ENCODE results near the gene NDUFAF3.

The NDUFAF3 gene

DNA sequence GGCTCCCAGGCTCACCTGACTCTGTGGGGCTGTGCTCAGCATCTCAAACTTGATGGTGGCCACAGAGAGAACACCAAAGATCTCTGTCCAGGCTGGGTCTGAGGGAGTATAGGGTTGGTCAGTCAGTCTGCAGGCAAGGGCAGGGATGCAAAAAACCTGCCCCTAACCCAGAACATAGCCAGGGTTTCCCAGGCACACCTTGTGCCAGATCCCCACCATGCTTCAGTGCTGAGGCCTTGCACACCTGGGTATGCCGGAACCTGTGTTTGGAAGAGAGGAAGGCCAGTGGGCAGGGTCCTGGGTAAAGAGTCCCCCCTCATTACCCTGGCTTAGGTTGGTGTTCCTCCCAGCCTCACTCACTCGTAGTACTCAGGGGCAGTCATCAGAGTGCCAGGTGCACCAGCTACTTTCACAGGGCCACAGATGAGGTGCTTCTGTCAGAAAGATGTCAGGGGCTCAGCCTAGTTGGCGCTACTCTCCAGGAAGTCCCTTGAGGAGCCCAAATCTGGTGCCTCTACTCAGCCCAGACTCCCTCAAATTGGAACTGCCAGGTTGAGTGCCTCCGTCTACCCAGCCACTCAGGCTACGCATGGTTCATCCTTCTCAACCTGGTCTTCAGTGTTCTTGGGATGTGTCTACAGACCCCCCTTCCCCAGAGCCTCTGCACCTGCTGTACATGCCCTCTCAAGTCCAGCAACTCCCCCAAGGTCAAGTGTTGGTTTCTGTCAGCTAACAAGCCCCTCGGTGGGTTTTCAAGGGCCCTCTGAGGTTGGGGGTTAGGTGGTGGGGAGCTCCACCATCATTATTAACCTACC, 5.3 kb upstream of the NDUFAF3 start:
- Histone ChIP-seq H3K4me1 (ENCODE audit: control insufficient read depth, insufficient read depth, low read length) (peaks cover 44% of the 10 kb centered on the region), H3K4me3 (ENCODE audit: low read length) (no peak overlapping the region), H3K9me3 (ENCODE audit: control insufficient read depth, low read length) (no peaks in the 10 kb centered on the region), H3K9ac (ENCODE audit: low read length) (no peak overlapping the region), H3K27me3 (ENCODE audit: control insufficient read depth, insufficient read depth, low read length) (no peaks in the 10 kb centered on the region), H3K36me3 (ENCODE audit: control insufficient read depth, insufficient read depth, low read length) (peaks cover 31% of the 10 kb centered on the region)

DNA sequence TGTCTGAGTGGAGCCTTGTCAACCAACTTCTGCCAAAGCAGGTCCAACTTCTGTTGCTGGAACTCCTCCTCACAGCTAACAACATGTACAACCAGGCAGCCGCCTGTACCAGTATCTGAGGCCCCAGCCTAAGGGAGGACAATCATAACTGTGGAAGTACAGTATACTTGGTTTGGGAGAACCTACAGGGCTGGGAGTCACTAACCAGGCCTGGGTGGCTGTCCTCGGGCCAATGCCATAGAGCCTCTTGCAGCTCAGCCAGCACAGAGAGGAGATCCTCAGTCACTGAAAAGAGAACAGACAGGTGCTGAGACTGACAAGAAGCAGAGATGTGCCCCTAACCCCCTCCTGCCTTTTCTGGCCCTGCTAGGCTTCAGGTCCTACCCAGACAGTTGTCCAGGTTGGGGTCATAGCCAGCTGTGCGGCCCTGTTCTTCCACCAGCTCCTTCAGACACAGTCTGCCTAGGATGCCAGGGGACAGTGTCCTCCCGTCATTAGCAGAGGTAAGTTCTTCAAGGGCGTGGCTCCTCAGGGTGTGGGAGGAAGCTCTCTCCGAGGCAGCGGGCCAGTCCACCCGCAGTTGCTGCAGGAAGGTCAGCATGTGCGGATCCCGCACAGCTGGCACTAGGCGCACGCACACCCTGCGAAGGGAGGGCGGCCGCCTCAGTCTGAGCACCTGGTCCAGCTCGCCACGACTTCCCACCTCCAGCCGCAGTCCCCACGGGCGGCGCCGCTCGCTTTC, 4.5 kb upstream of the NDUFAF3 start:
- Histone ChIP-seq H3K4me3 (ENCODE audit: low read length) (peak overlapping the region; percentile 56), H3K27me3 (ENCODE audit: control insufficient read depth, insufficient read depth, low read length) (no peaks in the 10 kb centered on the region), H3K36me3 (ENCODE audit: control insufficient read depth, insufficient read depth, low read length) (peaks cover 31% of the 10 kb centered on the region), H3K4me1 (ENCODE audit: control insufficient read depth, insufficient read depth, low read length) (peaks cover 44% of the 10 kb centered on the region), H3K9ac (ENCODE audit: low read length) (peak overlapping the region; percentile 82), H3K9me3 (ENCODE audit: control insufficient read depth, low read length) (no peaks in the 10 kb centered on the region)

- Histone ChIP-seq H3K27me3 (ENCODE audit: control insufficient read depth, insufficient read depth, low read length) (no peaks in the 10 kb centered on the region), H3K9ac (ENCODE audit: low read length) (peak within 1 kb of the TSS; percentile 82), H3K4me1 (ENCODE audit: control insufficient read depth, insufficient read depth, low read length) (peaks cover 41% of the 10 kb centered on the region)
Measured at GRCh38 chr3:49017971-49018706, 3.8 kb upstream of the NDUFAF3 start, which contains the start of gene DALRD3. Gene DALRD3, minus strand, starts transcription at chr3:49018580. Its CDS starts 16 bp downstream, at chr3:49018564.

DNA sequence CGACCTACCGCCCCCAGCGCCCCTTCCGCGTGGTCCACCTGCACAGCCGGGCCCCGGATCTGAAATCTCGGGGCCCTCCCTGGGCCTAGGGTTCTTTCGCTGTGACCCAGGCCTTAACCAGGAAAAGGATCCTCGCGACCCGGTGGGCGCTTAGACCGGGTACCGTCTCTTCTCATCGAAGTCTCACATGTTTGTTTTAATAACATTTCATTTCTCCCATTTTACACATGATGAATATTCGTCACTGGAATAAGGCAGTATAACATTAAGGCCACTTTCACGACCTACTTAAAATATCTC, 3.3 kb upstream of the NDUFAF3 start:
- Histone ChIP-seq H3K9me3 (ENCODE audit: control insufficient read depth, low read length) (no peaks in the 10 kb centered on the region), H3K9ac (ENCODE audit: low read length) (peak overlapping the region; percentile 82), H3K36me3 (ENCODE audit: control insufficient read depth, insufficient read depth, low read length) (peaks cover 18% of the 10 kb centered on the region), H3K4me3 (ENCODE audit: low read length) (peak overlapping the region; percentile 56), H3K4me1 (ENCODE audit: control insufficient read depth, insufficient read depth, low read length) (peaks cover 40% of the 10 kb centered on the region), H3K27me3 (ENCODE audit: control insufficient read depth, insufficient read depth, low read length) (no peaks in the 10 kb centered on the region)

More at GRCh38 chr3:49017971-49018706, 3.8 kb upstream of the NDUFAF3 start, which contains the start of gene DALRD3:
- no peaks in the 10 kb centered on the region for H3K9me3 ChIP-seq (ENCODE audit: control insufficient read depth, low read length)
- H3K36me3 ChIP-seq (ENCODE audit: control insufficient read depth, insufficient read depth, low read length): peaks cover 24% of the 10 kb centered on the region
- H3K4me3 ChIP-seq (ENCODE audit: low read length): peak within 1 kb of the TSS; percentile 56

GRCh38 chr3:49019941-49020329, 2.0 kb upstream of the NDUFAF3 start:
- Histone ChIP-seq H3K4me3 (ENCODE audit: low read length) (peak overlapping the region; percentile 67), H3K4me1 (ENCODE audit: control insufficient read depth, insufficient read depth, low read length) (peaks cover 38% of the 10 kb centered on the region), H3K9me3 (ENCODE audit: control insufficient read depth, low read length) (no peaks in the 10 kb centered on the region), H3K36me3 (ENCODE audit: control insufficient read depth, insufficient read depth, low read length) (peaks cover 21% of the 10 kb centered on the region), H3K9ac (ENCODE audit: low read length) (peak overlapping the region; percentile 97), H3K27me3 (ENCODE audit: control insufficient read depth, insufficient read depth, low read length) (no peaks in the 10 kb centered on the region)

DNA sequence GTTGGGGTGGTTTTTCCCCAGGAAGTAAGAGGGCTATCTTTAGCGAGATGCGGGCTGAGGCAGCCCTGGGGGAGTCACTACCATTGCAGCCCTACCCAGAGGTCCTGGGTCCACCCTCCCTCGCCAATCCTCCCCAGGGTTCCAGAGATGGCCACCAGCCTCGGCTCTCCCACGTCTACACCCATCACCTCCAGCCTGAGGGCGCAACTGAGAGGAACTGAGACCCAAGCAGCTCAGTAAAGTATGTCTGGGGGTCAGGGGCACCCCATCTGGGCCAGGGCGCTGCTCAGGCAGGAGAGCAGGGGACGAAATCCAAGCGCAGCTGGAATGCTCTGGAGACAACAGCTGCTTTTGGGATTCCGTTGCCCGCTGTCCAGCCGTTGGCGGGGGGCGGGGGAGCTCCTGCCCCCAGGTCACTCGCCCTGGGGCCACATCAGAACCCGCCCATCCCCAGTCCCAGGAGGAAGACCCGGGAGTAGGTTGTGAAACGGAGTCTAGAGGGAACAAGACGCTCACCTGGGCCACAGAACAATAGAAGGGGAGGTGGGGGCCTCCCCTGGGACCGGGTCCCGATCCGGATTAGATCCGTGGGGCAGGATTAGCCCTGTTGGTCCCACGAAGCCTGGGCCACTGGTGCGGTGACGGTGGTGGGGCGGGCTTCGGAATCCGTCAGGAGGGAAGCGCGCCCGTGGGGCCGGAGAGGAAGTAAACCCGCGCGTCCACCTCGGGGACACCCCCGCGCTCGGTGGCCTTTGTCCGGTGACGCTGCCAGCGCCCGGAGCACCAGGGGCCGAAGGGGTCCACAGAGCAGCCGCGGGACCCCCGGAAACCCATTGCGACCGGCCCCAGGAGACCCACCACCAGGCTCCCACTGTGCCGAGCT, 1.4 kb upstream of the NDUFAF3 start:
- Histone ChIP-seq H3K27me3 (ENCODE audit: control insufficient read depth, insufficient read depth, low read length) (no peaks in the 10 kb centered on the region), H3K9ac (ENCODE audit: low read length) (peak overlapping the region; percentile 97), H3K9me3 (ENCODE audit: control insufficient read depth, low read length) (no peaks in the 10 kb centered on the region), H3K4me1 (ENCODE audit: control insufficient read depth, insufficient read depth, low read length) (peaks cover 38% of the 10 kb centered on the region), H3K4me3 (ENCODE audit: low read length) (peak overlapping the region; percentile 67), H3K36me3 (ENCODE audit: control insufficient read depth, insufficient read depth, low read length) (peaks cover 22% of the 10 kb centered on the region)

DNA sequence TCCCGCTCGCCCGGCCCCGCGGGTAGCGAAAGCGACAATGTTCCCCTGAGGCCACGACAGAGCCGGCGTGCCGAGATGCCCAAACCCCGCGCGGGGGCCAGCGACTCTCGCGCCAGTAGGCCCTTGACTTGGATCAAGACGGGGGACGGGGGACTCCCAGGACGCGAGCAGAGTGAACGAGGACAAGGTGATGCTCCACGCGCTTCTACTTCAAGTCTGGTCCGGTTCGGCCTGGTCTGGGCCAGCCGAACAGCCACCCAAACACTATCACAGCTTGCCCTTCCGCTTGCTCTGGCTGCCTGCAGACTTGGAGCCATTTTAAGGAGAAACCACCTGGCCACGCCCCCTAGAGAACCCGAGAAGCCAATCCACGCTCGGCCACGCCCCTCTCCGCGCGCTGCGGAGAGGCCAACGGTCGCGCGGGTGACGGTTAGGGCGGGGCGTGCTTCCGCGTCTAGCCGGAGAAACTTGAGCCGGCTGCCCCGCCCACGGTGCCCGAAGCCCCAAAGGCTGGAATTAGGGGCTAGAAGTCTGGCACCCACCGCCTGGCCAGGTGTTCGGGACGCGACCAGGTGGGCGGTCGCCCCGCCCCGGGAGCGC, 608 bp upstream of the NDUFAF3 start:
- Histone ChIP-seq H3K4me1 (ENCODE audit: control insufficient read depth, insufficient read depth, low read length) (peaks cover 38% of the 10 kb centered on the region), H3K9me3 (ENCODE audit: control insufficient read depth, low read length) (no peaks in the 10 kb centered on the region), H3K36me3 (ENCODE audit: control insufficient read depth, insufficient read depth, low read length) (peaks cover 18% of the 10 kb centered on the region), H3K27me3 (ENCODE audit: control insufficient read depth, insufficient read depth, low read length) (no peaks in the 10 kb centered on the region), H3K9ac (ENCODE audit: low read length) (peak overlapping the region; percentile 97), H3K4me3 (ENCODE audit: low read length) (peak overlapping the region; percentile 67)

- peaks cover 18% of the 10 kb centered on the region for H3K36me3 ChIP-seq (ENCODE audit: control insufficient read depth, insufficient read depth, low read length)
- H3K4me1 ChIP-seq (ENCODE audit: control insufficient read depth, insufficient read depth, low read length): peaks cover 30% of the 10 kb centered on the region
Measured at GRCh38 chr3:49022688-49023171, 809 bp downstream of the NDUFAF3 start.

DNA sequence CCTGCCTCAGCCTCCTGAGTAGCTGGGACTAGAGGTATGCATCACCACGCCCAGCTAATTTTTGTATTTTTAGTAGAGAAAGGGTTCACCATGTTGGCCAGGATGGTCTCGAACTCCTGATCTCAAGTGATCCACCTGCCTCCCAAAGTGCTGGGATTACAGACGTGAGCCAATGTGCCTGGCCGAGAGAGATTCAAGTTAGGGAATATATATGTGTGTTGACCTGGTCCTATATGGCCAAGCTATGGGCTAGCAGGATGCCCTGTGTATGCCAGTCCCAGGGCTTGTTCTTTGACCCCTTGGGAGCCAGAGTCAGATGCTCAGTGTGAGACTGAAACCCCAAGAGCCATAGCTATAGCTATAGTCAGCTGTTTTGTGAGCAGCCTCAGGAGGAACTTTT, 1.9 kb downstream of the NDUFAF3 start:
- Histone ChIP-seq H3K9ac (ENCODE audit: low read length) (no peak overlapping the region), H3K27me3 (ENCODE audit: control insufficient read depth, insufficient read depth, low read length) (no peaks in the 10 kb centered on the region), H3K4me1 (ENCODE audit: control insufficient read depth, insufficient read depth, low read length) (peaks cover 37% of the 10 kb centered on the region), H3K36me3 (ENCODE audit: control insufficient read depth, insufficient read depth, low read length) (peaks cover 18% of the 10 kb centered on the region), H3K4me3 (ENCODE audit: low read length) (no peak overlapping the region), H3K9me3 (ENCODE audit: control insufficient read depth, low read length) (no peaks in the 10 kb centered on the region)

More at GRCh38 chr3:49022688-49023171, 809 bp downstream of the NDUFAF3 start:
- Histone ChIP-seq H3K9ac (ENCODE audit: low read length) (peak overlapping the region; percentile 97), H3K4me3 (ENCODE audit: low read length) (peak overlapping the region; percentile 67), H3K9me3 (ENCODE audit: control insufficient read depth, low read length) (no peaks in the 10 kb centered on the region), H3K27me3 (ENCODE audit: control insufficient read depth, insufficient read depth, low read length) (no peaks in the 10 kb centered on the region)

DNA sequence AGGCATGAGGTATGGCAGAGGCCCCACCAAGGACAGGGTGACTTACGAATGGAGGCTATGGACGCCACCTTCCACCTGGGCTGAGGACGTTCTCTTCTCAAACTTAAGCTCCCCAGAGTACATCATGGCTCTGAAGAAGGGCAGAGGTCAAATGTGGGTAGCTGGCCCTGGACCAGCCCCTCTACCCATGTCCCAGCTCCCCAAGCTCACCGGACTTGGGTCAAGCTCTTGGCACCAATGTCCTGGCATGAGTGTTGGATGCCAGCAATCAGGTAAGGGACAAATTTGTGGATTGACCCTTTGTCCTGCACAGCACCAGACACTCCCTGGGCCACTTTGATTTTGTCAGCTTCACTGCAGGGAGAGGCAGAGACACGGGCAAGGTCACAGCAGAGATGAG, 2.5 kb downstream of the NDUFAF3 start:
- H3K36me3 ChIP-seq (ENCODE audit: control insufficient read depth, insufficient read depth, low read length): peaks cover 18% of the 10 kb centered on the region
- peaks cover 34% of the 10 kb centered on the region for H3K4me1 ChIP-seq (ENCODE audit: control insufficient read depth, insufficient read depth, low read length)
- no peaks in the 10 kb centered on the region for H3K27me3 ChIP-seq (ENCODE audit: control insufficient read depth, insufficient read depth, low read length)
- no peak overlapping the region for H3K9ac ChIP-seq (ENCODE audit: low read length)
- no peaks in the 10 kb centered on the region for H3K9me3 ChIP-seq (ENCODE audit: control insufficient read depth, low read length)
- no peak overlapping the region for H3K4me3 ChIP-seq (ENCODE audit: low read length)
